GM11168 (cell line): ENCODE measurements around the gene YTHDC1.
"Not testable (repeated sequence)": the region's sequence is repeated elsewhere in the genome, so short reads cannot be mapped to it uniquely, and the experiment has no call there.

Source experiments
- in situ Hi-C: fragments of 300-500 bp; cut with MboI; formaldehyde crosslinking; loops from one replicate; pipeline ENCODE4 v1.12.0; 2022; ENCODE audit warnings: low sequenced_read_pairs; ENCODE audit not compliant: unreplicated experiment

YTHDC1 gene

GRCh38 chr4:68304731-68305130 is 45.2 kb downstream of the YTHDC1 start:
- in situ Hi-C loops, result loop anchor here (25.0 kb wide), 1 partner anchor 333 kb away; no protein-coding TSS in a partner anchor

GRCh38 chr4:68299492-68300457 is 50.1 kb downstream of the YTHDC1 start:
- in situ Hi-C loops, result loop anchor here (25.0 kb wide), 1 partner anchor 338 kb away; no protein-coding TSS in a partner anchor

- in situ Hi-C loops, result no loop called here
Observed at GRCh38 chr4:68297137-68297536, 52.8 kb downstream of the YTHDC1 start.

GRCh38 chr4:68291256-68291655 is 58.6 kb downstream of the YTHDC1 start:
- in situ Hi-C loops, result no loop called here

- in situ Hi-C loops, result no loop called here
Observed at GRCh38 chr4:68288393-68288740, 61.5 kb downstream of the YTHDC1 start.

- in situ Hi-C loops, result no loop called here
Observed at GRCh38 chr4:68287704-68288392, 62.0 kb downstream of the YTHDC1 start.

GRCh38 chr4:68283714-68284113 is 66.2 kb downstream of the YTHDC1 start:
- in situ Hi-C loops, result no loop called here

- in situ Hi-C loops, result no loop called here
Observed at GRCh38 chr4:68283095-68283494, 66.8 kb downstream of the YTHDC1 start.

- in situ Hi-C loops, result not testable (repeated sequence)
Observed at GRCh38 chr4:68281796-68282740, 67.8 kb downstream of the YTHDC1 start.

- in situ Hi-C loops, result loop anchor here (5.0 kb wide), 1 partner anchor 84 kb away; no protein-coding TSS in a partner anchor
Observed at GRCh38 chr4:68278029-68278428, 71.9 kb downstream of the YTHDC1 start.

- in situ Hi-C loops, result loop anchor here (5.0 kb wide), 1 partner anchor 85 kb away; no protein-coding TSS in a partner anchor
Observed at GRCh38 chr4:68277627-68278026, 72.3 kb downstream of the YTHDC1 start.

- in situ Hi-C loops, result no loop called here
Observed at GRCh38 chr4:68272860-68273259, 77.0 kb downstream of the YTHDC1 start.

GRCh38 chr4:68272380-68272779 is 77.5 kb downstream of the YTHDC1 start:
- in situ Hi-C loops, result no loop called here

GRCh38 chr4:68271851-68272357 is 78.0 kb downstream of the YTHDC1 start:
- in situ Hi-C loops, result no loop called here

- in situ Hi-C loops, result no loop called here
Observed at GRCh38 chr4:68267433-68267944, 82.4 kb downstream of the YTHDC1 start.

GRCh38 chr4:68264875-68265565 is 84.9 kb downstream of the YTHDC1 start:
- in situ Hi-C loops, result no loop called here
